ENCODE measurements around the gene DNAI2. TPM values are rescaled to one million over a fixed set of nuclear protein-coding genes. Genes with fewer than 3 reads are reported as not detected.

Gene DNAI2
- total RNA-seq, 1 experiment from 2014 or later, result 0.26 TPM

DNA sequence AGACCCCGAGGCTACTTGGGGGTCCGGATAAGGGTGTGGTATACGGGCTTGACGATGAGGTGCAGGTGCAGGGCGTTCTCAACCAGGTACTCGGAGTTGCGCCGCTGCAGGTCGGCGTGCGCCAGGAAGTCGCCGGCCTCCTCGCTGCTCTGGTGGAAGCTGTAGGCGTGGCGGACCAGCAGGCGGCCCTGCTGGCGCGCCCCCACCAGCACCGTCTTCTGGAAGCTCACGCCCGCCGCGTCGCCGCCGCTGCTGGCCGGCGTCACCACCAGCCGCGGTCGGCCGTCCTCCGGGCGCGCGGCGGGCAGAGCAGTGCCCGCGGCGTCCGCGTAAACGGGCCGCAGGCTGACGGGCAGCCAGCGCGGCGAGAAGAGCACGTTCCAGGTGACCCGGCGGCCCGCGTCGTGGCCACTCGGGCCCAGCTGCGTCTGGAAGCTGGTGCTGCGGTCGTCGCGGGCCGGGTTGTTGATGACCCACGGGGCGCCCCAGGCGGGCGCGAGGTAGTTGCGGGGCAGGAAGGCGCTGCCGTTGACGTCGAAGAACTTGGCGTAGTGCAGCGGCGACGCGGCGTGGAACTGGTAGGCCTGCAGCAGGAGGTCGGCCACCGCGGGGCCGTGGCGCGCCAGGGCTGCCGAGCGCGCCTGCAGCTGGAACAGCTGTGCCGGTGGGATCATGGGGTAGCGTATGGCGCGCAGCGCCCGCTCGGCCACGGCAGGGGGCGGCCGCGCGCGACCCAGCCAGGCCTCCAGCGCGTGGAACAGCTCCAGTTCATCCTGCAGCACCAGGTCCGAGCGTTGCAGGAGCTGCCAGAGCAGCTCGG lies 82.8 kb downstream of the DNAI2 start:
- no peak overlapping the region for H3K27ac Mint-ChIP-seq

More for the DNA sequence above, 82.8 kb downstream of the DNAI2 start:
- Mint-ChIP-seq H3K9me3 (0 out of 2 replicates have a peak, but pooled peaks cover 5% of the 10 kb centered on the region), H3K4me1 (peaks cover 21% of the 10 kb centered on the region), H3K36me3 (no peaks in the 10 kb centered on the region), H3K27me3 (ENCODE audit: low read depth) (peaks cover 60% of the 10 kb centered on the region), H3K4me3 (peak overlapping the region; percentile 40; the same call in 1 of the 2 replicates)
- ATAC-seq (peak; percentile 10), DNase-seq (ENCODE audit: low spot score) (peak; percentile 65)
- ChIA-PET POLR2A (interaction anchor here (0.9 to 1.0 kb wide), 2 partner anchors 12 to 73 kb away, joined by 4 to 5 read pairs; no protein-coding TSS in a partner anchor), CTCF (interaction anchor here (0.5 to 6.1 kb wide), 18 partner anchors 11 to 380 kb away, joined by 3 to 52 read pairs (median 5); partner anchors contain the start of genes CD300H, GPR142 and RAB37)
- TF ChIP-seq, protein P1, sequence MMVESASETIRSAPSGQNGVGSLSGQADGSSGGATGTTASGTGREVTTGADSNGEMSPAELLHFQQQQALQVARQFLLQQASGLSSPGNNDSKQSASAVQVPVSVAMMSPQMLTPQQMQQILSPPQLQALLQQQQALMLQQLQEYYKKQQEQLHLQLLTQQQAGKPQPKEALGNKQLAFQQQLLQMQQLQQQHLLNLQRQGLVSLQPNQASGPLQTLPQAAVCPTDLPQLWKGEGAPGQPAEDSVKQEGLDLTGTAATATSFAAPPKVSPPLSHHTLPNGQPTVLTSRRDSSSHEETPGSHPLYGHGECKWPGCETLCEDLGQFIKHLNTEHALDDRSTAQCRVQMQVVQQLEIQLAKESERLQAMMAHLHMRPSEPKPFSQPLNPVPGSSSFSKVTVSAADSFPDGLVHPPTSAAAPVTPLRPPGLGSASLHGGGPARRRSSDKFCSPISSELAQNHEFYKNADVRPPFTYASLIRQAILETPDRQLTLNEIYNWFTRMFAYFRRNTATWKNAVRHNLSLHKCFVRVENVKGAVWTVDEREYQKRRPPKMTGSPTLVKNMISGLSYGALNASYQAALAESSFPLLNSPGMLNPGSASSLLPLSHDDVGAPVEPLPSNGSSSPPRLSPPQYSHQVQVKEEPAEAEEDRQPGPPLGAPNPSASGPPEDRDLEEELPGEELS (CRISPR knock-in tag; IDR thresholded peaks at IDR 0.05), result peak; percentile 48; the same call in 1 of the 2 replicates
- TF ChIP-seq, protein P2, sequence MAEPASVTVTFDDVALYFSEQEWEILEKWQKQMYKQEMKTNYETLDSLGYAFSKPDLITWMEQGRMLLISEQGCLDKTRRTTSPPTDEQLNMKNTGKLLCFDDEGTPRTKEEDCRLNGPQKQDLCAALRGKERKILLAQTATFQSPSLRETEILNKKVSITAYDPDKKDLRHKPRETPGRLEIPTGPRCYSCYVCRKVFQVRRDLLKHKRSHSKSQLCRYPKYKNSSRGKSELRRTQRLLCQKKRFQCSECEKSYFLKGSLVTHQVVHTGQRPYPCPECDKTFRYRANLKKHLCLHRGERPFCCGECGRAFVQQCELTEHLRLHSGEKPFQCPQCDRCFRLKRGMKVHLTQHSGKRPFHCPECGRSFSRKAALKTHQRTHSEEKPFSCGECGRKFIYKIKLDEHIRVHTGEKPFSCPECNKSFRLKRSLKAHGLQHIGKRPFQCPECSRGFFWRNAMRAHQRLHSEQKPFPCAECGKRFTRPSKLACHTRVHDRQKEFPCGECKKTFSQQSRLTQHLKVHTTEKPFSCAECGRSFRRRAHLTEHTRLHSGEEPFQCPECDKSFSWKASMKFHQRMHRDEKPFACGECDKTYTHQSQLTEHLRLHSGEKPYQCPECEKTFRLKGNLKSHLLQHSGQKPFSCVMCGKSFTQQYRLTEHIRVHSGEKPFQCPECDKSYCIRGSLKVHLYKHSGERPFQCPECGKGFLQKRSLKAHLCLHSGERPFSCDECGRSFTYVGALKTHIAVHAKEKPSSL (CRISPR knock-in tag; conservative IDR thresholded peaks at IDR 0.05), result no peak
- peak; percentile 47; the same call in 1 of the 2 replicates for TF ChIP-seq FOXP1 (CRISPR knock-in tag; IDR thresholded peaks at IDR 0.05; ENCODE audit: borderline replicate concordance)
- no peak for TF ChIP-seq ZNF281 (CRISPR knock-in tag; IDR thresholded peaks at IDR 0.05)
- no peak for TF ChIP-seq CBFB (CRISPR knock-in tag; IDR thresholded peaks at IDR 0.05; ENCODE audit: low read depth)
- TF ChIP-seq, protein P3, sequence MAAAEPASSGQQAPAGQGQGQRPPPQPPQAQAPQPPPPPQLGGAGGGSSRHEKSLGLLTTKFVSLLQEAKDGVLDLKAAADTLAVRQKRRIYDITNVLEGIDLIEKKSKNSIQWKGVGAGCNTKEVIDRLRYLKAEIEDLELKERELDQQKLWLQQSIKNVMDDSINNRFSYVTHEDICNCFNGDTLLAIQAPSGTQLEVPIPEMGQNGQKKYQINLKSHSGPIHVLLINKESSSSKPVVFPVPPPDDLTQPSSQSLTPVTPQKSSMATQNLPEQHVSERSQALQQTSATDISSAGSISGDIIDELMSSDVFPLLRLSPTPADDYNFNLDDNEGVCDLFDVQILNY (CRISPR knock-in tag; IDR thresholded peaks at IDR 0.05), result no peak
- TF ChIP-seq, protein P4, sequence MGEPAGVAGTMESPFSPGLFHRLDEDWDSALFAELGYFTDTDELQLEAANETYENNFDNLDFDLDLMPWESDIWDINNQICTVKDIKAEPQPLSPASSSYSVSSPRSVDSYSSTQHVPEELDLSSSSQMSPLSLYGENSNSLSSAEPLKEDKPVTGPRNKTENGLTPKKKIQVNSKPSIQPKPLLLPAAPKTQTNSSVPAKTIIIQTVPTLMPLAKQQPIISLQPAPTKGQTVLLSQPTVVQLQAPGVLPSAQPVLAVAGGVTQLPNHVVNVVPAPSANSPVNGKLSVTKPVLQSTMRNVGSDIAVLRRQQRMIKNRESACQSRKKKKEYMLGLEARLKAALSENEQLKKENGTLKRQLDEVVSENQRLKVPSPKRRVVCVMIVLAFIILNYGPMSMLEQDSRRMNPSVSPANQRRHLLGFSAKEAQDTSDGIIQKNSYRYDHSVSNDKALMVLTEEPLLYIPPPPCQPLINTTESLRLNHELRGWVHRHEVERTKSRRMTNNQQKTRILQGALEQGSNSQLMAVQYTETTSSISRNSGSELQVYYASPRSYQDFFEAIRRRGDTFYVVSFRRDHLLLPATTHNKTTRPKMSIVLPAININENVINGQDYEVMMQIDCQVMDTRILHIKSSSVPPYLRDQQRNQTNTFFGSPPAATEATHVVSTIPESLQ (CRISPR knock-in tag; IDR thresholded peaks at IDR 0.05), result no peak
- no peak for TF ChIP-seq NFATC4 (CRISPR knock-in tag; IDR thresholded peaks at IDR 0.05)
- TF ChIP-seq CREB1 (CRISPR knock-in tag; IDR thresholded peaks at IDR 0.05), result no peak
- TF ChIP-seq ZNF121 (CRISPR knock-in tag; IDR thresholded peaks at IDR 0.05), result no peak
- TF ChIP-seq, protein P5, sequence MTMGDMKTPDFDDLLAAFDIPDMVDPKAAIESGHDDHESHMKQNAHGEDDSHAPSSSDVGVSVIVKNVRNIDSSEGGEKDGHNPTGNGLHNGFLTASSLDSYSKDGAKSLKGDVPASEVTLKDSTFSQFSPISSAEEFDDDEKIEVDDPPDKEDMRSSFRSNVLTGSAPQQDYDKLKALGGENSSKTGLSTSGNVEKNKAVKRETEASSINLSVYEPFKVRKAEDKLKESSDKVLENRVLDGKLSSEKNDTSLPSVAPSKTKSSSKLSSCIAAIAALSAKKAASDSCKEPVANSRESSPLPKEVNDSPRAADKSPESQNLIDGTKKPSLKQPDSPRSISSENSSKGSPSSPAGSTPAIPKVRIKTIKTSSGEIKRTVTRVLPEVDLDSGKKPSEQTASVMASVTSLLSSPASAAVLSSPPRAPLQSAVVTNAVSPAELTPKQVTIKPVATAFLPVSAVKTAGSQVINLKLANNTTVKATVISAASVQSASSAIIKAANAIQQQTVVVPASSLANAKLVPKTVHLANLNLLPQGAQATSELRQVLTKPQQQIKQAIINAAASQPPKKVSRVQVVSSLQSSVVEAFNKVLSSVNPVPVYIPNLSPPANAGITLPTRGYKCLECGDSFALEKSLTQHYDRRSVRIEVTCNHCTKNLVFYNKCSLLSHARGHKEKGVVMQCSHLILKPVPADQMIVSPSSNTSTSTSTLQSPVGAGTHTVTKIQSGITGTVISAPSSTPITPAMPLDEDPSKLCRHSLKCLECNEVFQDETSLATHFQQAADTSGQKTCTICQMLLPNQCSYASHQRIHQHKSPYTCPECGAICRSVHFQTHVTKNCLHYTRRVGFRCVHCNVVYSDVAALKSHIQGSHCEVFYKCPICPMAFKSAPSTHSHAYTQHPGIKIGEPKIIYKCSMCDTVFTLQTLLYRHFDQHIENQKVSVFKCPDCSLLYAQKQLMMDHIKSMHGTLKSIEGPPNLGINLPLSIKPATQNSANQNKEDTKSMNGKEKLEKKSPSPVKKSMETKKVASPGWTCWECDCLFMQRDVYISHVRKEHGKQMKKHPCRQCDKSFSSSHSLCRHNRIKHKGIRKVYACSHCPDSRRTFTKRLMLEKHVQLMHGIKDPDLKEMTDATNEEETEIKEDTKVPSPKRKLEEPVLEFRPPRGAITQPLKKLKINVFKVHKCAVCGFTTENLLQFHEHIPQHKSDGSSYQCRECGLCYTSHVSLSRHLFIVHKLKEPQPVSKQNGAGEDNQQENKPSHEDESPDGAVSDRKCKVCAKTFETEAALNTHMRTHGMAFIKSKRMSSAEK (CRISPR knock-in tag; IDR thresholded peaks at IDR 0.05; ENCODE audit: borderline replicate concordance), result no peak
- TF ChIP-seq ELF4 (CRISPR knock-in tag; IDR thresholded peaks at IDR 0.05; ENCODE audit: low read depth), result no peak
- no peak for TF ChIP-seq ZSCAN18 (CRISPR knock-in tag; IDR thresholded peaks at IDR 0.05)
- 0 out of 2 replicates have a peak, but pooled peaks have one; percentile 23 for TF ChIP-seq KAT7 (CRISPR knock-in tag; IDR thresholded peaks at IDR 0.05; ENCODE audit: borderline replicate concordance)
- TF ChIP-seq TCF7 (CRISPR knock-in tag; IDR thresholded peaks at IDR 0.05; ENCODE audit: low read depth), result no peak

Data from WTC11 (cell line).